ENCODE data around the gene IFI6.
"Not testable (repeated sequence)": the region's sequence is repeated elsewhere in the genome, so short reads cannot be mapped to it uniquely, and the experiment has no call there.

IFI6 gene

GRCh38 chr1:27650539-27651175, 21.3 kb downstream of the IFI6 start:
- no peak for DNase-seq (ENCODE audit: low read depth, low spot score)

- no peak for DNase-seq (ENCODE audit: low read depth, low spot score)
These were observed 21.8 kb downstream of the IFI6 start for GRCh38 chr1:27650171-27650538.

- DNase-seq (ENCODE audit: low read depth, low spot score), result no peak
These were observed 22.7 kb downstream of the IFI6 start for GRCh38 chr1:27649306-27649635.

- no peak for DNase-seq (ENCODE audit: low read depth, low spot score)
These were observed 23.2 kb downstream of the IFI6 start for GRCh38 chr1:27648602-27649305.

GRCh38 chr1:27647328-27647727, 24.7 kb downstream of the IFI6 start:
- DNase-seq (ENCODE audit: low read depth, low spot score), result no peak

GRCh38 chr1:27646676-27647075, 25.3 kb downstream of the IFI6 start:
- no peak for DNase-seq (ENCODE audit: low read depth, low spot score)

- no peak for DNase-seq (ENCODE audit: low read depth, low spot score)
These were observed 26.9 kb downstream of the IFI6 start for GRCh38 chr1:27645071-27645415.

GRCh38 chr1:27644369-27645070, 27.5 kb downstream of the IFI6 start:
- DNase-seq (ENCODE audit: low read depth, low spot score), result no peak

GRCh38 chr1:27643600-27644368, 28.2 kb downstream of the IFI6 start:
- DNase-seq (ENCODE audit: low read depth, low spot score), result no peak

- not testable (repeated sequence) for DNase-seq (ENCODE audit: low read depth, low spot score)
These were observed 31.5 kb downstream of the IFI6 start for GRCh38 chr1:27640514-27640913.

- no peak for DNase-seq (ENCODE audit: low read depth, low spot score)
These were observed 33.2 kb downstream of the IFI6 start for GRCh38 chr1:27638805-27639204.

GRCh38 chr1:27638047-27638734, 33.8 kb downstream of the IFI6 start:
- no peak for DNase-seq (ENCODE audit: low read depth, low spot score)

- no peak for DNase-seq (ENCODE audit: low read depth, low spot score)
These were observed 36.4 kb downstream of the IFI6 start for GRCh38 chr1:27635396-27636142.

GRCh38 chr1:27634985-27635367, 37.0 kb downstream of the IFI6 start, which contains the start of gene FGR:
TSS of gene FGR (minus strand) at chr1:27635185. CDS start at chr1:27623916, 11,269 bp downstream.
- no peak for DNase-seq (ENCODE audit: low read depth, low spot score)

GRCh38 chr1:27634177-27634984, 37.6 kb downstream of the IFI6 start:
- DNase-seq (ENCODE audit: low read depth, low spot score), result no peak

- no peak for DNase-seq (ENCODE audit: low read depth, low spot score)
These were observed 38.3 kb downstream of the IFI6 start for GRCh38 chr1:27633640-27634176.

- DNase-seq (ENCODE audit: low read depth, low spot score), result no peak
These were observed 38.7 kb downstream of the IFI6 start for GRCh38 chr1:27633298-27633610.

- DNase-seq (ENCODE audit: low read depth, low spot score), result no peak
These were observed 39.4 kb downstream of the IFI6 start for GRCh38 chr1:27632387-27633297.

Measured in iPS DF 19.7 (cell line).